AG08396 (cell line): ENCODE data around the gene ARL5C.
"Not testable (repeated sequence)": the region's sequence is repeated elsewhere in the genome, so short reads cannot be mapped to it uniquely, and the experiment has no call there.

Experiments used
- DNase-seq: peaks from one replicate; pipeline ENCODE4 v3.0.0; 2012; ENCODE audit warnings: low spot score, mixed read lengths

ARL5C gene

GRCh38 chr17:39141294-39141693, 24.7 kb downstream of the ARL5C start:
- DNase-seq, result no peak

GRCh38 chr17:39139561-39139960, 26.4 kb downstream of the ARL5C start:
- DNase-seq, result no peak

- DNase-seq, result peak; percentile 88
Measured at GRCh38 chr17:39139161-39139511, 26.8 kb downstream of the ARL5C start.

GRCh38 chr17:39138431-39139160, 27.4 kb downstream of the ARL5C start:
- no peak for DNase-seq

- DNase-seq, result no peak
Measured at GRCh38 chr17:39134878-39135277, 31.1 kb downstream of the ARL5C start.

- DNase-seq, result peak; percentile 75
Measured at GRCh38 chr17:39132192-39132610, 33.8 kb downstream of the ARL5C start.

- no peak for DNase-seq
Measured at GRCh38 chr17:39131616-39132015, 34.3 kb downstream of the ARL5C start.

- no peak for DNase-seq
Measured at GRCh38 chr17:39130205-39130604, 35.8 kb downstream of the ARL5C start.

- not testable (repeated sequence) for DNase-seq
Measured at GRCh38 chr17:39129544-39129943, 36.4 kb downstream of the ARL5C start.

- DNase-seq, result no peak
Measured at GRCh38 chr17:39126436-39126835, 39.5 kb downstream of the ARL5C start.

- DNase-seq, result no peak
Measured at GRCh38 chr17:39125143-39125875, 40.7 kb downstream of the ARL5C start.

GRCh38 chr17:39123627-39124026, 42.3 kb downstream of the ARL5C start:
- DNase-seq, result no peak

- DNase-seq, result no peak
Measured at GRCh38 chr17:39122991-39123390, 43.0 kb downstream of the ARL5C start.

- DNase-seq, result not testable (repeated sequence)
Measured at GRCh38 chr17:39121919-39122318, 44.0 kb downstream of the ARL5C start.

- DNase-seq, result no peak
Measured at GRCh38 chr17:39118674-39119419, 47.1 kb downstream of the ARL5C start.

- DNase-seq, result no peak
Measured at GRCh38 chr17:39116224-39116623, 49.7 kb downstream of the ARL5C start.

- DNase-seq, result peak; percentile 60
Measured at GRCh38 chr17:39115135-39115534, 50.8 kb downstream of the ARL5C start.

- DNase-seq, result peak; percentile 54
Measured at GRCh38 chr17:39114723-39115122, 51.2 kb downstream of the ARL5C start.

- no peak for DNase-seq
Measured at GRCh38 chr17:39113871-39114270, 52.1 kb downstream of the ARL5C start.

GRCh38 chr17:39110435-39111136, 55.4 kb downstream of the ARL5C start:
- no peak for DNase-seq

GRCh38 chr17:39108461-39109375, 57.2 kb downstream of the ARL5C start:
- DNase-seq, result no peak
